Esophagus squamous epithelium (tissue), 4 donors: ENCODE data around the gene SLC25A36.

Source experiments
- POLR2A ChIP-seq, 4 donors: fragments of 450-650 bp; IDR thresholded peaks; one replicate each; pipeline ENCODE4 v1.6.1; 2017; ENCODE audit warnings: antibody characterized with exemption in 4 of 4, mild to moderate bottlenecking in 4 of 4, moderate library complexity in 3 of 4
- TF ChIP-seq, protein P1 (sequence below), 6 experiments: fragments of 450-650 bp in 4 of 6; fragments of 200-600 bp in 2 of 6; sonication (generic) in 2 of 6; IDR thresholded peaks; one replicate each; pipeline ENCODE4 v1.5.1; 2016 to 2019; ENCODE audit warnings: antibody characterized with exemption in 6 of 6, mild to moderate bottlenecking in 4 of 6, moderate library complexity in 4 of 6

DNA sequence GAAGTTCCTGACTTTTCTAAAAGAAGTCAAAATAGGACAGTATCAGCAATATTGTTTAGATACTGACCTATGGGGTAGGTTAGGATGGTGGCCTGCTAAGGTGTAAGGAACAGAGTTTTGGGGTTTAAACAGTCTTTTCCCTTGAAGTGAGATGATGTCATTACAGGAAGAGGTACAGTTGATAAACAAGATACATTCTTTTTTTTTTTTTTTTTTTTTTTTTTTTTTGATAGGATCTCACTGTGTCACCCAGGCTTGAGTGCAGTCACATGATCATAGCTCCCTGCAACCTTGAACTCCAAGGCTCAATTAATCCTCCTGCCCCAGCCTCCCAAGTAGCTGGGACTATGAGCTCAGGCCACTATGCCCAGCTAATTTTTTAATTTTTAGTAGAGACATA is 33.3 kb downstream of the SLC25A36 start:
- TF ChIP-seq, protein P1, sequence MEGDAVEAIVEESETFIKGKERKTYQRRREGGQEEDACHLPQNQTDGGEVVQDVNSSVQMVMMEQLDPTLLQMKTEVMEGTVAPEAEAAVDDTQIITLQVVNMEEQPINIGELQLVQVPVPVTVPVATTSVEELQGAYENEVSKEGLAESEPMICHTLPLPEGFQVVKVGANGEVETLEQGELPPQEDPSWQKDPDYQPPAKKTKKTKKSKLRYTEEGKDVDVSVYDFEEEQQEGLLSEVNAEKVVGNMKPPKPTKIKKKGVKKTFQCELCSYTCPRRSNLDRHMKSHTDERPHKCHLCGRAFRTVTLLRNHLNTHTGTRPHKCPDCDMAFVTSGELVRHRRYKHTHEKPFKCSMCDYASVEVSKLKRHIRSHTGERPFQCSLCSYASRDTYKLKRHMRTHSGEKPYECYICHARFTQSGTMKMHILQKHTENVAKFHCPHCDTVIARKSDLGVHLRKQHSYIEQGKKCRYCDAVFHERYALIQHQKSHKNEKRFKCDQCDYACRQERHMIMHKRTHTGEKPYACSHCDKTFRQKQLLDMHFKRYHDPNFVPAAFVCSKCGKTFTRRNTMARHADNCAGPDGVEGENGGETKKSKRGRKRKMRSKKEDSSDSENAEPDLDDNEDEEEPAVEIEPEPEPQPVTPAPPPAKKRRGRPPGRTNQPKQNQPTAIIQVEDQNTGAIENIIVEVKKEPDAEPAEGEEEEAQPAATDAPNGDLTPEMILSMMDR (IDR thresholded peaks at IDR 0.05) = no peak
- no peak for TF ChIP-seq POLR2A (IDR thresholded peaks at IDR 0.05)
